Fibroblast of lung (primary cell): ENCODE results near the gene GP5.

Source experiments
- EZH2 ChIP-seq: IDR thresholded peaks from 2 replicates; pipeline ENCODE4 v1.5.1; 2012; ENCODE audit warnings: low read length, control low read depth, mild to moderate bottlenecking; ENCODE audit errors: missing control alignments
- TF ChIP-seq, protein P1 (sequence below), 2 donors: IDR thresholded peaks in 1 of 2; conservative IDR thresholded peaks in 1 of 2; 1 replicate in 1 of 2; 2 replicates in 1 of 2; pipeline ENCODE4 v1.5.1; 2011 to 2012; ENCODE audit warnings: low read length in 2 of 2, control low read depth in 1 of 2, inconsistent platforms in 1 of 2, low read depth in 1 of 2, mild to moderate bottlenecking in 1 of 2

DNA sequence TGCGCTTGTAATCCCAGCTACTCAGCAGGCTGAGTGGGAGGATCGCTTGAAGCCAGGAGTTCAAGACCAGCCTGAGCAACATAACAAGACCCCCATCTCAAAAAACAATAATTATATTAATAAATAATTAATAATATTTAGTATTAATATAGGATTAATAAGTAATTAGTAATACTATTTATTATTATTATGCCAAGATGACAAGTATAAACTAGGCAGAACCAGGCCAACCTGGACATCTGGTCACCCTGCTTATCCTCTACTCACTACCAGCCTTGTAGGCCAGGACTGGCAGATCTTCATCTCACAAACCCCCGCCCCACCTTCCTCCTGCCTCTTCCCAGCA is 48.4 kb downstream of the GP5 start:
- TF ChIP-seq EZH2, result no peak
- TF ChIP-seq, protein P1, sequence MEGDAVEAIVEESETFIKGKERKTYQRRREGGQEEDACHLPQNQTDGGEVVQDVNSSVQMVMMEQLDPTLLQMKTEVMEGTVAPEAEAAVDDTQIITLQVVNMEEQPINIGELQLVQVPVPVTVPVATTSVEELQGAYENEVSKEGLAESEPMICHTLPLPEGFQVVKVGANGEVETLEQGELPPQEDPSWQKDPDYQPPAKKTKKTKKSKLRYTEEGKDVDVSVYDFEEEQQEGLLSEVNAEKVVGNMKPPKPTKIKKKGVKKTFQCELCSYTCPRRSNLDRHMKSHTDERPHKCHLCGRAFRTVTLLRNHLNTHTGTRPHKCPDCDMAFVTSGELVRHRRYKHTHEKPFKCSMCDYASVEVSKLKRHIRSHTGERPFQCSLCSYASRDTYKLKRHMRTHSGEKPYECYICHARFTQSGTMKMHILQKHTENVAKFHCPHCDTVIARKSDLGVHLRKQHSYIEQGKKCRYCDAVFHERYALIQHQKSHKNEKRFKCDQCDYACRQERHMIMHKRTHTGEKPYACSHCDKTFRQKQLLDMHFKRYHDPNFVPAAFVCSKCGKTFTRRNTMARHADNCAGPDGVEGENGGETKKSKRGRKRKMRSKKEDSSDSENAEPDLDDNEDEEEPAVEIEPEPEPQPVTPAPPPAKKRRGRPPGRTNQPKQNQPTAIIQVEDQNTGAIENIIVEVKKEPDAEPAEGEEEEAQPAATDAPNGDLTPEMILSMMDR (conservative IDR thresholded peaks at IDR 0.05 in 1 of 2, IDR thresholded peaks at IDR 0.05 in 1 of 2; ENCODE audit: low read depth in 1 of 2, low read length in 2 of 2), result no peak
